HG02571 (cell line): Measurements from ENCODE around the gene ZNF541.

Experiments used
- ATAC-seq: cut with Tn5 transposase; IDR thresholded peaks from one replicate; pipeline ENCODE4 v1.9.1; 2021; ENCODE audit warnings: mild to moderate bottlenecking, moderate library complexity; ENCODE audit not compliant: unreplicated experiment

Gene ZNF541

GRCh38 chr19:47544476-47544875 lies 28.5 kb downstream of the ZNF541 start:
- no peak for ATAC-seq

GRCh38 chr19:47544075-47544474 lies 28.9 kb downstream of the ZNF541 start:
- no peak for ATAC-seq

GRCh38 chr19:47542030-47542475 lies 30.9 kb downstream of the ZNF541 start:
- no peak for ATAC-seq

- ATAC-seq = no peak
Observed at GRCh38 chr19:47541518-47541917, 31.4 kb downstream of the ZNF541 start.

GRCh38 chr19:47540748-47541147 lies 32.2 kb downstream of the ZNF541 start:
- ATAC-seq = no peak

- no peak for ATAC-seq
Observed at GRCh38 chr19:47539747-47540311, 33.1 kb downstream of the ZNF541 start.

- no peak for ATAC-seq
Observed at GRCh38 chr19:47538812-47539211, 34.1 kb downstream of the ZNF541 start.

GRCh38 chr19:47537493-47537892 lies 35.5 kb downstream of the ZNF541 start:
- no peak for ATAC-seq

GRCh38 chr19:47534628-47535027 lies 38.3 kb downstream of the ZNF541 start:
- ATAC-seq = no peak

- no peak for ATAC-seq
Observed at GRCh38 chr19:47531640-47532387, 41.1 kb downstream of the ZNF541 start.

GRCh38 chr19:47529018-47529742 lies 43.8 kb downstream of the ZNF541 start:
- no peak for ATAC-seq

GRCh38 chr19:47526798-47527197 lies 46.1 kb downstream of the ZNF541 start:
- ATAC-seq = no peak

- no peak for ATAC-seq
Observed at GRCh38 chr19:47523473-47523872, 49.5 kb downstream of the ZNF541 start.
